NCI-H2081 (cell line): Measurements from ENCODE around the gene GSS.
"Not testable (repeated sequence)": the region's sequence is repeated elsewhere in the genome, so short reads cannot be mapped to it uniquely, and the experiment has no call there.

Experiments
- DNase-seq, 2 experiments: peaks; one replicate each; lab custom pipeline; 2025; lab: John Stamatoyannopoulos, UW

GSS gene

GRCh38 chr20:34907616-34908469 is 47.8 kb downstream of the GSS start:
- peak; percentile 21 to 72 for DNase-seq

GRCh38 chr20:34904202-34904621 is 51.4 kb downstream of the GSS start:
- DNase-seq = no peak

- not testable (repeated sequence) for DNase-seq
Measured at GRCh38 chr20:34898731-34899130, 56.9 kb downstream of the GSS start.

- not testable (repeated sequence) for DNase-seq
Measured at GRCh38 chr20:34898129-34898528, 57.5 kb downstream of the GSS start.

GRCh38 chr20:34896086-34896621 is 59.5 kb downstream of the GSS start:
- no peak for DNase-seq

GRCh38 chr20:34895465-34895864 is 60.1 kb downstream of the GSS start:
- no peak for DNase-seq

GRCh38 chr20:34894723-34895122 is 60.9 kb downstream of the GSS start:
- DNase-seq = no peak

- no peak for DNase-seq
Measured at GRCh38 chr20:34892671-34893070, 62.9 kb downstream of the GSS start.

GRCh38 chr20:34891166-34892062 is 64.2 kb downstream of the GSS start:
- no peak for DNase-seq

- DNase-seq = no peak
Measured at GRCh38 chr20:34888468-34888867, 67.1 kb downstream of the GSS start.

GRCh38 chr20:34887023-34887422 is 68.6 kb downstream of the GSS start:
- DNase-seq = no peak

- no peak for DNase-seq
Measured at GRCh38 chr20:34886122-34886521, 69.5 kb downstream of the GSS start.

- DNase-seq = no peak
Measured at GRCh38 chr20:34884260-34884659, 71.3 kb downstream of the GSS start.

- no peak for DNase-seq
Measured at GRCh38 chr20:34883809-34884208, 71.8 kb downstream of the GSS start.

GRCh38 chr20:34883087-34883688 is 72.4 kb downstream of the GSS start:
- DNase-seq = no peak

GRCh38 chr20:34881689-34882088 is 73.9 kb downstream of the GSS start:
- DNase-seq = no peak

- DNase-seq = not testable (repeated sequence)
Measured at GRCh38 chr20:34880971-34881370, 74.6 kb downstream of the GSS start.

- no peak for DNase-seq
Measured at GRCh38 chr20:34880215-34880850, 75.3 kb downstream of the GSS start.
